HG03045 (cell line): ENCODE data around the gene ENTPD8.
"Not testable (repeated sequence)": the region's sequence is repeated elsewhere in the genome, so short reads cannot be mapped to it uniquely, and the experiment has no call there.

Source experiments
- ATAC-seq: cut with Tn5 transposase; IDR thresholded peaks from one replicate; pipeline ENCODE4 v1.9.1; 2021; ENCODE audit warnings: mild to moderate bottlenecking, moderate library complexity; ENCODE audit not compliant: unreplicated experiment

ENTPD8 gene

DNA sequence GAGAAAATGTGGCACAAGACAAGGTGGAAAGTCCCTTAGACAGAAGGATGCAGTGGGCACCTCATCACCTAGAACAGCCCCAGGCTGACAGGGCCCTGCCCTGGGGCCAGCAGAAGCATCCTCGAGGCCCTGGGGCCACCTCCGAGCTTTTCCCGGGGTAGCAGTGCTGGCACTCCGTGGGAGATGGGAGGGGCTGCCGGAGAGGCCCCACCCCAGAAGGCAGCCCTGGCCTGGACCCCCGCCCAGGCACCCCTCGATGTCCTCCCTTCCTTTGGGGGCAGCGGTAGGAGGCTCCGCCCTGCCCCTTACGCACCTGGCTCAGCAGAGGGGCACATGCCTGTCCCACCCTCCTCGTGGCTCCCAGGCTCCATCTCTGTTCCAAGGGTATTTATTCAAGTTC lies 35.7 kb upstream of the ENTPD8 start:
- ATAC-seq, result no peak

DNA sequence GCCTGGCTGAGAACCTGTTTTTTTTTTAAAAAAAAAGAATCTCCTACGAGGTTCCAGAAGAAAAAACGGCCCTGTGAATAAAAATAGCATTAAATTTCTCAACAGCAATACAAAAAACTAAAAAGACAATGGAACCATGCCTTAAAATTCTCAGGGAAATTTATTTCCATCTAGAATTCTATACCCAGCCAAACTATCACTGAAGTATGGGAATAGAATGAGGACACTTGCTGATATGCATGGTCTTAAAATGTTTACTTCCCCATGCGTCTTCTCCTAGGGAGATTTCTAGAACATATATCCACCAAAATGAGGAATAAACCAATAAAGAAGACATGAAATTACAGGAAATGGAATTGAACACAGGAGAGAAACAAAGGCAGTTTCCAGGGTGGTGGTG lies 34.5 kb upstream of the ENTPD8 start:
- no peak for ATAC-seq

DNA sequence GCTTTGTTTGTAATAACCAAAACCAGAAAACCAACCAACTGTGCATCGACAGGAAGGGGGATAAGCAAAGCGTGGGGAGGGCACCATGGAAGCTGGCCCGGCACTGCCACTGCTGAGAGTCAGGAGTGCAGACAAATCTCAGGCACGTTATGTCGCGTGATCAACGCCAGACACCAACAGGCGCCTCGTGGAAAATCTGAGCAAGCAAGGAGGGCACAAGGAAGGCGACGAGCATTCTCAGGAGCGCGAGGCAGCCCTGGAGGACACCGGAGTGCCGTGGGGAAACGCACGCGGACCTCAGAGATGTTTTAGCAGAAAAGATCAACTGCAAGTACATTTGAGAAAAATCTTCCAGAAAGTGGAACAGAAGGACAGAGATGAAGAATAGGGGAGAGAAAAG lies 33.1 kb upstream of the ENTPD8 start:
- ATAC-seq, result no peak

DNA sequence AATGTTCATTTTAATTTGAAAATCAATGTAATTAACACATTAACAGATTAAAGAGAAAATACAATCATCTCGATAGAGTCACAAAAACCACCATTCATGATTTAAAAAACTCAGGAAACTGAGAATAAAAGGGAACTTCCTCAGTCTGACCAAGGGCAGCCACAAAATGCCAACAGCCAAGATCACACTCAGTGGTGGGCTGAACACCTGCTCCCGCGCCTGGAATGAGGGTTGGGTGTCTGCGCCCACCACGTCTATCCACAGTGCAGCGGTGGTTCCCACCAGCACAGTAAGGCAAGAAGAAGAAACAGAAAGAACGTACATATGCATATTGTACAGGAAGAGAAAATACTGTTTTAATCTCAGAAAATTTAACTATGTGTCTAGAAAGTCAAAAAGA lies 29.6 kb upstream of the ENTPD8 start:
- no peak for ATAC-seq

DNA sequence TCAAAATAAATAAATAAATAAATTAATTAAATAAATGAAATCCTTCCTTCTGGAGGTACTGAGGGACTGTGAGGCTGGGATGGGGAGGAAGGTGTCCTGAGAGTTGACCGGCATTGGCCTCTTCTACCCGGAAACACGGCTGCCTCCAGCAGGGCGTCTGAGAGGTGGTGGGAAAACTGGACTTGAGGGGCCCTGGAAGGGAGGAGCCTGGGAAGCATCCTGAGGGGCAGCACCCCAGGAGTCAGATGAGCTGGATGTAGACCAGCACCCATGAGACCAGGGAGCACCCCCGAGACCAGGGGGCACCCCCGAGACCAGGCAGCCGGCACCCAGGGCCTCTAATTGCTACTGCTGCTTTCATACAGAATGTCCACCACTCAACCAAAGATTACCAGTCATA lies 26.7 kb upstream of the ENTPD8 start:
- ATAC-seq, result no peak

DNA sequence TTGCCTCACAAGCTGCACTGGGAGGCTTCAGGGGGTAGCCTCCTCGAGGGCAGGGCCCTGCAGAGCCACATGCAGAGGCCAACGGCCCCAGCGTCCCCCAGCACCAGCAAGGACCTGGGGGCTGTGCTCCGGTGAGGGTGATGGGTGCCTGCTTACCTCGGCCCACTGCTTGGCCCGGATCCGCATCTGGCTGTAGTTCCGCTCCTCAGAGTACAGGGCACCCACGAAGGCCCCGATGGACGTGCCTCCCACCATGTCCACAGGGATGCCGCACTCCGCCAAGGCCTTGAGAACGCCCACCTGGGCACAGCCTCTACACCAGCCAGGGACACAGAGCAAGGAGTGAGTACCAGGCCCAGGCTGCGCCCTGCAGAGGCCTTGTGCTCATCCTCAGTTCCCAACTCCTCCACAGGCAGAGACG lies 26.0 kb upstream of the ENTPD8 start:
- ATAC-seq, result no peak

DNA sequence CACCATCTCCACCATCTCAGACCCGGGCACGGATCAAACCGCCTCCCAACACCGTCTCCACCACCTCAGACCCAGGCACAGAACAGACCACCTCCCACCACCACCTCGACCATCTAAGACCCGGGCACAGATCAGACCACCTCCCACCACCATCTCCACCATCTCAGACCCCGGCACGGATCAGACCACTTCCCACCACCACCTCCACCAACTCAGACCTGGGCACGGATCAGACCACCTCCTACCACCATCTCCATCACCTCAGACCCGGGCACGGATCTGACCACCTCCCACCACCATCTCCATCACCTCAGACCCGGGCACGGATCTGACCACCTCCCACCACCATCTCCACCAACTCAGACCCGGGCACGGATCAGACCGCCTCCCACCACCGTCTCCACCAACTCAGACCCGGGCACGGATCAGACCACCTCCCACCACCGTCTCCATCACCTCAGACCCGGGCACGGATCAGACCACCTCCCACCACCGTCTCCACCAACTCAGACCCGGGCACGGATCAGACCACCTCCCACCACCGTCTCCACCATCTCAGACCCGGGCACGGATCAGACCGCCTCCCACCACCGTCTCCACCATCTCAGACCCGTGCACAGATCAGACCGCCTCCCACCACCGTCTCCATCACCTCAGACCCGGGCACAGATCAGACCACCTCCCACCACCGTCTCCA lies 25.4 kb upstream of the ENTPD8 start:
- not testable (repeated sequence) for ATAC-seq

DNA sequence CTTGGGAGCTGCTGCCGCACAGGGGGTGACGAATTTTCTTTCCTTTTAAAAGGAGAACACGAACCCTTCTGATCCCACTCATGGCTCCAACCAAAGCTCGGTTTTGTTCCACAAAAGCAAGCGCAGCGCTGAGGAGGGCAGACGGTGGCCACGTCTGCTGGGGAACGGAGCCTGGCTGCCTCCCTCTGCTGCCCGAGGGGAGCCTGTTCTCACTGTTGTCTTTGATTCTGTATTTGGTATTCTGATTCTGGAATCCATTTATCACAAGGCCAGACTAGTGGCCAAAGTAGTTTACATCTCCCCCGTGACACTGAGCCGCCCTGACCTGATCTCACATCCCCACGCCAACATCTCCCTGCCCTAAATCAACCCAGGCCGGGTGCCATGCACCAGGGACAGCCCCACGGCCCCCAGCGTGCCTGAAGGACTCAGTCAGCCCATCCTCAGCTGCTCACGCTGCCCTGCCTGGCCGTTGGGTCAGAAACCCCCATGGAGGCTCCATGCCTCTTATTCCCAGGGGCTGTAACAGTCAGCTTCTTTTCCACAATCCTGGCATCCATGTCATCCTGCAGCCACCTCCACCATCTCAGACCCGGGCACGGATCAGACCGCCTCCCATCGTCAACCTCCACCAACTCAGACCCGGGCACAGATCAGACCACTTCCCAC lies 24.7 kb upstream of the ENTPD8 start:
- ATAC-seq, result no peak

DNA sequence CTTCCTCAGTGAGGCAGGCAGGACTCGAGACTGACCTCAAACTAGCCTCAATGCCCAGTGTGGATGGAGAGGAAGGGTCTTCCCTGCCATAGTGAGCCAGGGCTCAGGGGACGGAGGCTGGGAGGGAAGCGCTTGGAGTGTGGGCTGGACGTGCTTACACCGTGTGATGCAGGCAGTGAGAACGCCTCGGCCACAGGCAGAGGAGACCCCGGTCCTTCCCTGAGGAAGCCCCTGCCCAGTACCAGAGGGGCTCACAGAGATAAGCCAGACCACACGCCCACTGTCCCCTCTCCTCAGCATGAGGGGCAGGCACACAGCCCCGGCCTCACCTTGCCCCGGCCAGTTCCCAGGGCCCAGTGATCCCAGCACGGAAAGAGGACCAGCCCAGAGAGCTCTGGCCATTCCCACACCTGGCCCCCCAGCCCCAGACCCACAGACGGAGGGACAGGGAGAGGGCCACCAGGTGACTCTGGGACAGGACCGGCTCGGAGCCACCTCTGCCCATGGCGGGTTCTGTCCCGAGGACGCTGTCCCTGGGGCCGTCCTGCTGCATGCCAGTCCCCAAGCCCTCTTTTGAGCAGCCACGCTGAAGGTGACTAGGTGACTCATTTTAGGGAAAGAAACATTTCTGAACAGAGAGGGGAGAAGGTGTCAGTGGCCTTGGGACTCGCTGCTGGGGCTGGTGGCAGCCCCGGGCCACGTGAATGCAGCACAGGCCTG lies 24.0 kb upstream of the ENTPD8 start:
- ATAC-seq, result no peak

DNA sequence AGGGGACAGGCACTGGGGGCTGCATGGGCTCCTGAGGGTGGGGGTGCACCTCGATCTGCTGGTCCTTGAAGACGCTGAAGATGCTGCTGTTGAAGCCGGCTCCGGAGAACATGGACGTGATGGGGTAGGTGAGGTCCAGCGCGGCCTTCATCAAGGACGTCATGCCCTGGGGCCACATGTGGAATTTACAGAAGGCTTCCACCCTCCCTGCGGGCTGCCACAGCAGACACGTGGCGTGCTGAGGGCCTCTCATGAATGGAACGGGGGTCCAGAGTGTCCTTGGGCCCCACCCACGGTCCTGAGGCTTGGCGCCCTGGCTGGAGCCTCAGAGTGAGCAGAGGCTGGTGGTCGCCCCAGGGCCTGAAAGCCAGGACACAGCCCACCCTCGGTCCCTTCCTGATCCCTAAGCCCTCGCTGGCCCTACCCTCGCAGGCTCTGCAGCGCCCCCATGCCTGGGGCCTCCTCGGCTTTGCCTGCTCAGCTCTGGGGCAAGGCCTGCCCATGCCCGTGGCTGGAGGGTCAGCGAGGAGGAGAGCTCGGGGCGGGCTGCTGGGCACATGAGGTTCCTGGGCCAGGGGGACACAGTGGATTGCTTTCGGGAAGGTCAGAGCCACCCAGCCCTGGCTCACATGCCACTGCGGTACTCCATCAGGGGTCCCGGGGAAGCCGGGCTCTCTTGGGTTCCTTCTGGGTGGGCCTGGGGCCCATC lies 23.3 kb upstream of the ENTPD8 start:
- no peak for ATAC-seq

DNA sequence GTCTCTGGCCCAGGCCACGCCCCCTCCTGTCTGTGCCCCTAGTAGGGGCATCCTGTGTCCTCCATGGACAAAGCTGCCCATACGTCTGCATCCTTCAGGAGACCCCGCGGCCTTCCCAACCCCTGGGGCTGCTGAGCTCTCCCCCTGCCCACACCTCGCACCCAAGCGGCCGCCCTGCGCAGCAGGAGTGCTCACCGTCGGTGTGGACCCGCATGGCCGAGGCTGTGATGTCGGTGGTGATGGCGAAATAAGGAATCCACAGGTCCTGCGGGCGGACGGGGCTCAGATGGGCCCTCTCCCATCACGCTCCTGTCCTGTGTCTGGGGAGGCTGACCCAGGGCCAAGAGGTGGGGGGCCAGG lies 22.8 kb upstream of the ENTPD8 start:
- ATAC-seq, result no peak

DNA sequence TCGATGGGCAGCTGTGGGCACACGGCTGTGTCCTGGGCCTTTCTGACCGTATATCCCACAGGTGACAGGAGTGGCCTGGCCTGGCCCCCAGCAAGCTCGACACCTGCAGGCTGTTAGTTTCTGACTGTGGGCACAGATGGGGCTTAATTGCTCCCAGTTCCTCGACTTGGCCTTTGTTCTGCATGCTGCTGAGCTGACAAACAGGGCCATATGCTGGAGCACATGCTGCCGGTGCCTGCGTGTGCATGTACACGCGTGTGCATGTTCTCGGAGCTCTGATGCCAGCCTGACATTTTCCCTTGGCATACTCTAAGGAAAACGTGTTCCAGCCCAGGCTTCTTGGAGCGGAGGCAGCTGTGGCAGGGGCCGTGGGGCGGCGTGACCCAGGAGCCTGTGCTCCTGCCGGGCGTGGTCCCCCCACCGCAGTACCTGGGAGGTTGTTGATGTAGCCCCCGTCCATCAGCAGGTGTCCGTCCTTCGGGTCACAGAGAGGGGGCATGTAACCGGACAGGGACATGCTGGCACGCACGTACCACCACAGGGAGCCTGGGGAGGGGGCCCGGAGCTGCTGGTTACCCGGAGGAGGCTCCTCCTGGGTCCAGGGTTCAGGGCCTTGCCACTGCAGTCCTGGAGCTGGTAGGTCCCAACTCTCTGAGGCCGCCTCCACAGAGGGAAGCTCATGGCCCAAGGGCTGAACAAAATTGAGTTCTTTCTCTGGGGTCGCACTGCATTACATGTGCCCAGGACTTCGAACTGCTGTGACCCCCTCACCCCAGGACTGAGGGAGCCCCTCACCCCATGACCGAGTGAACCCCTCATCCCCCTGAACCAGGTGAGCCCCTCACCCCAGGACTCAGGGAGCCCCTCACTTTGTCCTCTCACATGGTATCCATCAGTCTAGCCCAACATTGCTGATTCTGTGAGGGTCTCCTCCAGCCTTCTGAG lies 22.1 kb upstream of the ENTPD8 start:
- no peak for ATAC-seq

DNA sequence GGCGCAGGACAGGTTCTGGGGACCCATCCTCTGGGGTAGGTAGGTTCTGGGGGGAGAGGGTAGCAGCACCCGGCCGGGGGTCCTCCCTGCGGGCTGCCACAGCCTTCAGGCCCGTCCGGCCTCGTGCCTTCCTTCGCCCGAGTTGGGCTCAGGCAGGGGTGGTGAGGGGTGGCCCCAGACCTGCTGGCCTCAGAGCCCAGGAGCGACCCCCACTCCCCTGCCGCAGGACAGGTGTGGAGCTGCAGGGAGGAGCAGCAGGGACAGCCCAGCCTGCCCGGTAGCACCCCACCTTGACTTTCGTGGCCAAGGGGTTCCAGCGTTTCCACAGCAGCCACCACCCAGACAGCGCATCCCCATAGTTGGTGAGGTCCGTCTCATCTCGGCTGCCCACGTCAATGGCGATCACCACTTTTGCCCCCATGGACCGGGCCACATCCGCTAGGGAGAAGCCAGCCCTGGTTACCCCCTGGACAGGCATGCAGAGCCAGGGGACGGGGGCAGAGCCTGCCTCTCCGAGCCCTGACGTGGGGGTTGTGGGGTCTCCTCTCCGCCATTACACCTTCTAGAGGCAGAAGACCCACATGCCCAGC lies 21.3 kb upstream of the ENTPD8 start:
- ATAC-seq, result no peak

DNA sequence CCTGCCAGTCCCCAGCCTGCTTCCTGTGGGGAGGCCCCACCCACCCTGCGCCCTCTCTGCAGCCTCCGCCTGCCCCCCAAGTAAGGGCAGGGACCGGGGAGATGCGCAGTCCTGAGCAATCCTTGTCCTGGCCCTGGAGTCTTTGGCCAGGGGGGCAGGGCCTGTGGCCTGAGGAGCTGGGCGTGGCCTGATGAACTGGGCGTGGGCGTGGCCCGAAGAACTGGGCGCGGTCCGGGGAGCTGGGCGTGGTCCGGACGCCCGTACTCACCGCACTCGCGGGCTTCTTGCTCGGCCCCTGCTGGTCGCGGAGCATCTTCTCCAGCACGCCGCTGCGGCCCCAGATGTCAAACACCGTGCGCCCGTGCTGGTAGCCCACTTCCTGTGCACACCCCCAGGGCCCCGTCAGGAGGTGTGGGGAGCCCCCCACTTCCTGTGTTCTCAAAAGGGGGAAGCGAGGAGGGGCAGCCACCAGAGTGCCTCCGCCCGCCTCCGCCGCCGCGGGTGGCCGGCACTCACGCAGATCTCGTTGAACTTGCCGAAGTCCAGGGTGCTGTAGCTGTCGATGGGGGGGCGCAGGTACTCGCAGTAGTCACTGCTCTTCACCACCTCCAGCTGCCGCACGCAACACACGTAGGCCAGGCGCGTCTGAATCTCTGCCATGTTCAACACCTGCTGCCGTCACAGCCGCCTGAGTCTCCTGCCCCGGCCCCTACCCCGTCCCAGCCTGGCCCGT lies 20.7 kb upstream of the ENTPD8 start:
- no peak for ATAC-seq

DNA sequence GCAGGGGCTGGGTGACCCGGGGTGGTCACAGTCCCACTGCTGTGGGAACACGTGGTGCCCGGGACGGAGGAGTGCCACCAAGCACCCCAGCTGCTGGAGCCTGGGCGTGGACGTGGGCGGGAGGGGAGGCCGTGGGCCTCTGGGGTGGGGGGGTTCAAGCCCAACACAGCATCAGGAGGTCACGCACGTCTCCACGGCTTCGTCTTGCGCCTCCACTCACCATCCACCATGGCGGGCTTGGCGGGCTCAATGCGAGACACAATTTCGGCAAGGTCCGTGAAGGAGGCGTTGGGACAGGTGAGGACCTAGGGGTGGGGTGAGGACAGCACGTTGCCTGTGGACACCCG lies 20.1 kb upstream of the ENTPD8 start:
- ATAC-seq, result no peak

DNA sequence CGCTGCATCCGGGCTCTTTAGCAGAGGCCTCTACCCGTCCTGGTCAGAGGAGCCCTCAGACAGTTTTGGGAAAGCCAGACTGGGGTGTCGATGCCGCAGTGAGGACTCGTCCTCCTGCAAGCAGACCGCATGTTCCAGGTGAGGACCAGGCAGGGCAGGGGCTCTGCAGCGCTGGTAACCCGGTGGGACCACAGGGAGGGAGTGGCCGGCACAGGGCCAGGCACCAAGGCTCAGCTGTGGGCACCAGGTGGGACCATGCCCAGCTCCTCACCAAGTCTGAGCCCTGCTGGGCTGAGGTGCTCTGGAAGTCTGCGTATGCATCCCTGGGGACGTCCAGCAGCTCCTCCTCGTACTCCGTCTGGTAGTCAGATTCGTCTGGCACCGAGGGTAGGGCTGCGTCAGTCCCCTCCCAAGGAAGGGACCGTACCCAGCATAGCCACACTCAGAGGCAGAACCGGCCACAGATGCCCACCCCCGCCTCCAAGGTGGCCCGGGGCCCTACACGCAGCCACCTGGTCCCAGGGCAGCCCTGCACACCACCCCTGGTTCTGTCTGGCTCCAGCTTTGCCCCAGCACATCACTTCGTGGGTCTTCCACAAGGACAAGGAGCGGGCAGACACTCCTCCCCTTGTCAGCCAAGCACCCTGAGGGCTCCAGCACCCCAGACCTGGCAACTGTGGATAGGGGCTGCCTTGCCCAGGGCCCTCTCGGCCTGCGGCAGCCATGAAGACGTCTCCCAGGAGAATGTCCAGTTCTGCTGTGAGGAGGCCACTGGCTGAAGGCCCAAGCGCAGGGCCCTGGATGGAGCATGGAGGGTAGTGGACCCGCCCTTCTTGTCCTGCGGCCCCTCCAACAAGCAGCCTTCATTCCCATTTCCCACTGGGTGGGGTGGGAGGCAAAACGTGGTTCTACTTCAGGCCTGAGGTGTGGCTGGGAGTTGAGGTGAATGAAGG lies 19.5 kb upstream of the ENTPD8 start:
- no peak for ATAC-seq

DNA sequence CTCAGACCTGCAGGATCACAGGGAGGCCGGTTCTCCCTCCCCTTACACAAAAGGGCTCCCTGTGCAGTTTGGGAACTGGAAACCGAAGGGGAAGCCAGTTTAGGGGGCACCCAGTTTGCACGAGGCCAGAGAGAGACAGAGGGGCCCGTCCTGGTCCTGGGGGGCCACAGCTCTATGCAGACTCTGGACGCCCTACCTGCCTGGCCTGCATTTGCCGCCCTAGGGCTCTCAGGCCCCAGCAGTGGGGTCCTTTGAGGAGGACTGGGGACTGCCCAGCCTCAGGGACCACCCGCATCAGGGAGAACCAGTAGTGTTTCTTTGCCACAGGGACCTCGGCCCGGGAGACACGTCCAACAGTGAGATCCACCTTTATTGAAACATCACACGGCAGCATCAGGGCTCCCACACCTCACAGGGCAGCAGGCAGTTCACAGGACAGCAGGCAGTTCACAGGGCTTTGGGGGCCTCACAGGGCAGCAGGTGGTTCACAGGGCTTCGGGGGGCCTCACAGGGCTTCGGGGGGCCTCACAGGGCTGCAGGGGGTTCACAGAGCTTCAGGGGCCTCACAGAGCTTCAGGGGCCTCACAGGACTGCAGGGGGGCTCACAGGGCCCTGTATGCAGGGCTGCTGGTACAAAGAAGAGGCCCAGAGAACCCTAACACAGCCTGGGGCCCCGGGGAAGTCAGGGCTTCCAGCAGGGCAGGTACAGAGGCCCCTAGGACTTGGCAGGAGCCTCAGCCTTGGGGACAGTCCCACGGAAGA lies 18.6 kb upstream of the ENTPD8 start:
- no peak for ATAC-seq

DNA sequence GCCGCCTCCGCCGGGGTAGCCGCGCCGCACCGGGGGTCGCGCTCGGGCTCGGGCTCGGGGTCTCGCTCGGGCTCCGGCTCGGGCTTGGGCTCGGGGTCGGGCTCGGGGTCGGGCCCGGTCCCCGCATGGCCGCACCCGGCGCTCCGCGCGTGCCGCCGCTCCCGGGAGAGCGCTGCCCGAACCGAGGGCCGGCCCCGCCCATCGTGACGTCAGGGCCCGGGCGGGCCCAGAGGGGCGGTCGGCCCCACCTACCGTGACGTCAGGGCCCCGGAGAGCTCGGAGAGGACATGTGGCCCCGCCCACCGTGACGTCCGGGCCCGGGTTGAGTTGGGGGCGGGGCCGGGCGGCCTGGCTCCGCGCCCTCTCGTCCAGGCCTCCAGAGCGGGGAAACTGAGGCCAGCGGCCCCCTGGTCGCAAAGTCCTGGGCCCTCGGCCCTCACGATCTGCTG lies 18.0 kb upstream of the ENTPD8 start, which contains the start of gene NSMF:
TSS of gene NSMF (minus strand) at position 183 of the 449 bp plus-strand sequence. CDS start 232 bp downstream, outside the sequence.
- ATAC-seq, result peak; percentile 68
